GM11168 (cell line): ENCODE measurements around the gene DOK6.

Source experiments
- in situ Hi-C: fragments of 300-500 bp; cut with MboI; formaldehyde crosslinking; loops from one replicate; pipeline ENCODE4 v1.12.0; 2022; ENCODE audit warnings: low sequenced_read_pairs; ENCODE audit not compliant: unreplicated experiment

The DOK6 gene

GRCh38 chr18:69882965-69883668, 482.4 kb downstream of the DOK6 start:
- in situ Hi-C loops: no loop called here

DNA sequence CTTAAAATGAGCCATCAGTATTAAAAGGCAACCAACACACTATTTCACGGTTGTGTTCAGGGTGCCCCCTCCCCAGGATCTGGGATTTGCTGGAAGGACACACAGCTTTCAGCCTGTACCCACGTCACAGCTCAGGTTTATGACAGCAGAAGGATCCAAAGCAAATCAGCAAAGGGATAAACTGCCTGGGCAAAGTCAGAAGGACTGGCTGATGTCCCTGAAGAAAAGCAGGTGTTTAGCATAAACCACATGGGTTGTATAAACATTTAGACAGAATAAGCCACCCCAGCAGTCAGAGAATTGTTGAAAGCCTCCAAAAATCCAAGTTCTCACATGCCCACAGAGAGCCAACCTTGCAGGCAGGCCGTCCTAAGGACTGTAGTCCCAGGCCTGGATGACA, 483.1 kb downstream of the DOK6 start:
- in situ Hi-C loops: no loop called here

DNA sequence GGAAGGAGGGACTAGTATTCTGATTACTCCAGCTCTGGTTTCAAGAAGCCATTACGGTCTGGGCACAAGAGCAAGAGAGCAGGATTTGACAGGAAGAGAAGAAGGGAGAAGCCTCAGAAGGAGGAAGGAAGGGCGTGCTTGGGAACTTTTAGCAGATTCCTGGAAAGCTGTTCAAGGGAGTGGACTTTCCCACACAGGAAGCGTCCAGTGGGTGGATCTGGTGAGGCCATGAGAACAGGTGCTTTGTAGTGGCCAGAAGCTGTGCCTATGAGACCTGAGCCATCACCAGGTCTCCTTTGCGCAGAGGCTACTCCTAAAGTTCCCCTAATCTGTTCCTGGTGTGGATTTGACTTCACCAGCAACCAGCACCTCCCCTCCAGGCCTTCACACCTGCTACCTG, 484.7 kb downstream of the DOK6 start:
- in situ Hi-C loops: no loop called here

DNA sequence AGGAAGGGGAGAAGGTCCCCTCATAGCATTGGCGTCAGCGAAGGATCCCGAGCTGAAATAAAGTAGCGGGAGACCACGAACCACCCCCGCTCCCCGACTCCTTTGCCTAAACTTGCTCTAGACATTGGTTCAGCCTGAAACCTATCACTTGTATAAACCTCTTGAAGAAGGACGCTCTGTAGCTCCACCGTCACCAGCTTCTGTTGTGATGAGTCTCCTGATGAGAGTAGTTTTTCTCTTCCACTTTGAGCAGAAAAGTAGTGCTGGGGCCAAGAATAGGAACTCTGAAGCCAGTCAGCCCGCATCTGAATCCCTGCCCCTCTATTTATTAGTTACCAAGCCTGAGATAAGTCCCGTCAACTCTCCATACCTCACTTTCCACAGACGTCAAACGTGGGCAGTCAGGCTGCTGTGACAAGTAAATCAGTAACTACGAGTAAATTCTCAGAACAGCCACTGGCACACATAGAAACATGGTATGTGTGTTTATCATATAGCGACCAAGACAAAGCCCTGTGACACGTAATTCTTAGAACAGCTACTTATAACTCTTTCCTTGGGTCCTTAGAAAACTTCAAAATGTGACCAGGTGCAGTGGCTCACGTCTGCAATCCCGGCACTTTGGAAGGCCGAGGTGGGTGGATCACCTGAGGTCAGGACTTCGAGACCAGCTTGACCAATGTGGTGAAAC, 485.3 kb downstream of the DOK6 start:
- in situ Hi-C loops: no loop called here

- in situ Hi-C loops: no loop called here
These were observed 486.6 kb downstream of the DOK6 start for GRCh38 chr18:69887256-69887655.

DNA sequence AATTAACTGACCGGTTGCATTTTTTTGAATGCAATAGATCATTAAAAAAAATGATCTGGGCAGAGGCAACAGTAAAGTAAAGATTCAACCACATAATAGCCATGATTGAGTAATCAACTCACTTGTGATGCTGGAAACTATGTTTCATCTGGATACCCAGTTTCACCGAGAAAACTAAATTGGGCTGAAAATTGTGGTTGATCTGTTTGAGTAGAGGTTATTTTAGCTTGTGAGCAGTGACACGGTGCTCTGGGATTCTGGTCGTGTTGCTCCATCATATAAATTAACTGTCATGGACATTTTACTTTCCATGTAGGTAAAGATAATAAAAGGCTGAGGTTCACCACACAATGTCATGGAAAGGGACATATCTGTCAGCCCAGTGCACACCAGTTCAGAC, 488.3 kb downstream of the DOK6 start:
- in situ Hi-C loops: no loop called here

- in situ Hi-C loops: no loop called here
These were observed 489.9 kb downstream of the DOK6 start for GRCh38 chr18:69890558-69890957.

GRCh38 chr18:69894467-69894866, 493.8 kb downstream of the DOK6 start:
- in situ Hi-C loops: no loop called here

GRCh38 chr18:69895066-69896047, 494.7 kb downstream of the DOK6 start:
- in situ Hi-C loops: loop anchor here (5.0 kb wide), 1 partner anchor 42 kb away; no protein-coding TSS in a partner anchor

DNA sequence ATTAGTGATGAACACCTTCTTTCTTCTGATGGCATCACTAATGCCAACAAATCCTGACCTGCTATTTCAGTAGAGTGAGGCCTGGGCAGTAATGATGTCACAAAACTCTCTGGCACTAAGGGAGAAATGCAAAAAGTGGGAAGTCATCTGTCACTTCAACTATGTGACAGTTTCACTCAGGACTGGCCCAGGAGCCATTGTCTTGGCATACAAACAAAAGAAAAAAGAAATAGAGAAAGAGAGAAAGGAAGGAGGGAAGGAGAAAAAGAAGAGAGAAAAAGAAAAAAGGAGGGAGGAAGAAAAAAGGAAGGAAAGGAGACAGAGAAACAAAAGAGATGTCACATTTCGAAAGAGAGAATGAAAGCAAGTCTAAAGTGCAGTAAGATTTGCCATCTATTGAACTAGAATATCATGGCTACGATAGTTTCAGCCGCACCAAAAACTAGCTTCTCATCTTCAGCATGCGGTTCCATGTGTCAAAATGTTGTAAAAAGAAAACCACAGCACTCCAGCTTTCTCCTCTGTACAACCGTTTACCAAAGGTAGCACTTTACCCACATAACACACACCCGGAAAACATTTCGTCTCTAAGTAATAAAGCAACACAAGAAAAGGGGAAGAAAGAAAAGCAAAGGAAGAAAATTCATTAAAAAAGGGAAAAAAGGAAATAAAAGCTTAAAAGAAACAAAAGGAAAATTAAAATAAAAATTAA, 496.9 kb downstream of the DOK6 start:
- in situ Hi-C loops: loop anchor here (5.0 kb wide), 1 partner anchor 40 kb away; no protein-coding TSS in a partner anchor

GRCh38 chr18:69898241-69898861, 497.7 kb downstream of the DOK6 start:
- in situ Hi-C loops: loop anchor here (5.0 kb wide), 1 partner anchor 39 kb away; no protein-coding TSS in a partner anchor
